GM19328 (cell line): Measurements from ENCODE around the gene HMCES.
A peak's percentile ranks its signal among the peaks of the same experiment; 100 is the strongest.

Source experiments
- ATAC-seq: cut with Tn5 transposase; IDR thresholded peaks from one replicate; pipeline ENCODE4 v1.9.1; 2021; ENCODE audit warnings: mild to moderate bottlenecking, moderate library complexity; ENCODE audit not compliant: unreplicated experiment

The HMCES gene

GRCh38 chr3:129291236-129291886, 12.7 kb downstream of the HMCES start:
- ATAC-seq: no peak

- no peak for ATAC-seq
Measured at GRCh38 chr3:129295286-129295685, 16.6 kb downstream of the HMCES start.

GRCh38 chr3:129304146-129304961, 25.7 kb downstream of the HMCES start:
- no peak for ATAC-seq

DNA sequence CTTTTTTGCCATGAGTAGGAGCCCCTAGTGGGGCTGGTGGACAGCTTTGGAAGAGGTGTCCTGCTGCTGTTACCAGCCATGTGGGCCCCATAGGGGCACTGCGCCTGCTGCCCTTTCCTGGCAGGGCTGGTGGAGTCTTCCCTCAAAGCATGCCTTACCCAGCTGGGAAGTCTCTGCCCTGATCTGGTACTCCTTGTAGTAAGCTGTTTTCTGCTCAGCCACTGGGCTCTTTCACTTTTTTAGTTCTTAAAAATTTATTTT, 26.2 kb downstream of the HMCES start:
- ATAC-seq: no peak

GRCh38 chr3:129305592-129306091, 27.0 kb downstream of the HMCES start:
- peak; percentile 49 for ATAC-seq

- ATAC-seq: no peak
Measured at GRCh38 chr3:129308636-129309035, 30.0 kb downstream of the HMCES start.

DNA sequence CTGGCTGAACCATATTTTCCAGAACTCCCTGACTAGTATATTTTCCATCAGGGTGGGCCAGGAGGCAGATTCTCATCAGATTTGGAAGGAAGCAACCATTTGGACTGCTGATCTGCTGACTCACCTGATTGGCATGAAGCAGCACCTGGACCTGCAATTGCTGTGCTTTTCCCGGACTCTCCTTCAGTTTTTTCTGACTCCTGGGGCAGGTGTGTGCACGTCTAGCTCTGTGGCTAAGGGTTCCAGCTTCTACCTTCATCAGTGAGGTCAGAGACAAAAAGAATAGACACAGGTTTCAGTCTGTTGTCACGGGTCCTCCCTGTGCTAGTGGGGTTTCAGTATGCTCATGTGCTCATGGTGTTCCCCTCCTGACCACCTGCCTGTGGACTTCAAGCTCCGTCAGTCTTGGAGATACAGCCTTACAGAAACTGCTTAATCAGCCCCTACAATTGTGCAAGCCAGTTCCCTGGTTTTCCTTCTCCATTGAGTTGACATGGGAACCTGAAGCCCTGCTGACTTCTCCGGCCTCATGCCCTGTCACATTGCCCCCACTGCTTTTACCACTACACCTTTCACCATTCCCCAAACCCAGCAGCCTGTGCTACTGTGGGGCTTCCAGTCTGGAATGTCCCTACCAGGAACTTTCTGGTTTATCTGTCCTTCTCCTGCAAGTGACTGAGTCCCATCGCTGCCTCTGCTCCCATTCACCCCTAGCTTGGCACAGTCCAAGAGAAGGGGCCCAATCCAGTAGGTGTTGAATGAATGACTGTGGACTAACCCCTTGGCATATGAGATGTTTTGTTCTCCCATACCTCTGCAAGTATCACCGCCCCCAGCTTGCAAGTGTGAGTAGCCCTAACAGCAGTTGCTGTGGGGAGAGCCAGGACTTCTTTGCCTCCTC, 31.7 kb downstream of the HMCES start:
- no peak for ATAC-seq

DNA sequence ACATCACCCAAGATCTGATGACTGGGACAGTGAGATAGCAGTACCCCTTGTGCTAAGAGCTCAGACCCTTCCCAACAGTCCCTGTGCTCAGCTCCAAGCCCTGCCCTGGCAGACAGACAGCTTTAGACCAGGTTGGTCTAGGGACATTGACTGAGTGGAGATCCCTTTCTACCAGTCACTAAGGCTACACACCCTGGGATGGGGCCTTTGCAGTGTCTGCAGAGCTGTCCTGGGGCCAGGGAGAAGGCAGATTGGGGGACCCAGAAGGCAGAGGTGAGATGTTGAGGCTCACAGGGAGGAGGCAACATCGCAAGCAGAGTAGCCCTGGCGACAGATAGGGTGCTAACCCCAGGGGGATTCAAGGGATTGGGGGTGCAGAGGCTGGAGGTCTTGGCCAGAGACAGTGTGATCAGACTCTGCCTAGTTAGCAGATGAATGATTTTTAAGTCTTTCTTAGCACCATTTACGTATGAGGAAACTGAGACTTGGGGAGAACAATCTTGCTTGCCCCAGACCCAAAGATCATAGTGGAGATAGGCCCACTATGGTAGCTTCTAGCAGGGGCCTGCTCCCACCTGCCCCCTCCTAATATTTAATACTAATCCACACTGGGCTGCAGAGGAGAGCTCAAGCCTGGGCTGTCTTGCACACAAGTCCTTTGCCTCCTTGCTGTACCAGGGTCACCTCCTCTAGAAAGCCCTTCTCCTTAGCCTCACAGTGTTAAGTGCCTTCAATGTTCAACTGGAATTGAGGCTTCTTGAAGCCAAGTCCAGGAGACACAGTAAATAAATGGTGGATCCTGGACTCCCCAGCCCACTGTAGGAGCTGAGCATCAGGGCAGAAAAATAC, 32.6 kb downstream of the HMCES start:
- no peak for ATAC-seq

DNA sequence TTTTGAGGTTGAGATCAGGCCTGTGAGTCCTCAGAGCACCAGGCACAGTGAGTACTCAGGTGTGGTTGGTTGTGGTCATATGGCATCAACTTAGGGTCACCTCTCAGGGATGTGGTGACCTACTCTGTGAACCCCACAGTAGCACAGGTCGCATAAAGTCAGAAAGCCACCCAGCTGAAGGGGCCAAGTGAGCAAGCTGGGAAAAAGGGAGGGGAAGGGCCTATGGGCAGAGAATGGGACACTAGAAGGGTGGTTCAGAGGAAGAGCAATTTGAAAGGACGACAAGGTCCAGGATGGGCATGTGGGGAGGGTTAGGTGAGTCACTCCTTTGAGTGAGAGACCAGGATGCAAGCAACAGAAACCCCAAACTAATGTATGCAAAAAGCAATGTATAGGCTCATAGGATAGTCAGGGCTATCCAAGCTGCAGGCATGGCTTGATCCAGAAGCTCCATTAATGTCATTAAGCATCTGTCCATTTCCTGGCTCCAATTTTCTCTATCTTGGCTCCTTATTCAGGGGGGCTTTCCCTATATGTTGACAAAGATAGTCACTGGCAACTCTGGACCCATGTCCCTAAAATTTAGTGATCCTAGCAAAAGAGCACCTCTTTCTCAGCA, 33.5 kb downstream of the HMCES start:
- ATAC-seq: no peak

GRCh38 chr3:129312671-129313414, 34.2 kb downstream of the HMCES start:
- no peak for ATAC-seq

GRCh38 chr3:129313415-129313664, 34.7 kb downstream of the HMCES start:
- ATAC-seq: no peak

- ATAC-seq: no peak
Measured at GRCh38 chr3:129313665-129314385, 35.2 kb downstream of the HMCES start.

- ATAC-seq: no peak
Measured at GRCh38 chr3:129314386-129315222, 35.9 kb downstream of the HMCES start.

DNA sequence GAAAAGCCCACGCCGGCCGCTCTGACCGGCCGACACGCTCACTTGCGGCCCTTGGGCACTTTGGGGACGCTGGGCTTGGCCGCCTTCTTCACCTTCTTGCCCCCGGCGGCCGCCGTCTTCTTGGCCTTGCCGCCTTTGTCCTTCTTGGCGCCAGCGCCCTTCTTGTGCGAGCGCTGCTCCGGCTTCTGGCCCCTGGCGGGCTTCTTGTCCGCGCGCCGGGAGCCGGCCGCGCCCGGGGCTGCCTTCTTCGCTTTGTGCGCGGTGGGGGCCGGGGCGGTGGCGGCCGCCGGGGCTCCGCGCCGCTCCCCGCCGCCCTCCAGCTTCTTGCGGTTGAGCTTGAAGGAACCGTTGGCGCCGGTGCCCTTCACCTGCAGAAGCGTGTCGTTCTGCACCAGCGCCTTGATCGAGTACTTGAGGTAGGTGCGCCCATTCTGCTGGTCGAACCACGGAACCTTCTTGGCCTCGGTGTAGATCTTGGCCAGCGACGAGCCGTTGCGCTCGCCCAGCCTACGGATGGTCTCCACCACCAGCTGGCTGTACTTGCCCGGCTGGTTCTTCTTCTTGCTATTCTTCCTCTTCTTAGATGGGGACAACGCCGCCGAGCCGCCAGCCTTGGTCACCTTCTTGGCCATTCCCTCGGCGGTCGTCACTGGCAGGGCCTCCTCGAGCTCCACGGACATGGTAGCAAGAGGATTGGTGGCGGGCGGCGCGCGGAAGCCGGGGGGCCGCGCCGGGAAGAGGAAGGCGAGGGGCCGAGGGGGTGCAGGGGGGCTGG, 36.7 kb downstream of the HMCES start:
- no peak for ATAC-seq

DNA sequence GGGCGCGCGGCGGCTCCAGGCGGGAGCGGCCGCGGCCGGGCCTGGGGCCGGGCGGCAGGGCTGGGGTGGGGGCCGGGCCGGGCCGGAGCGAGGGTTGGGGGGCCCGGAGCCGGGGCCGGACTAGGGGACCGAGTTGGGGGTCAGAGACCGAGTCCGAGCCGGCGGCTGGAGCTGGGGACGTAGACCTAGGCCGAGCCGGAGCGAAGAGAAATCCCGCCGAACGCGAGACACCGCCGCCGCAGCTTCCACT, 37.3 kb downstream of the HMCES start:
- no peak for ATAC-seq

DNA sequence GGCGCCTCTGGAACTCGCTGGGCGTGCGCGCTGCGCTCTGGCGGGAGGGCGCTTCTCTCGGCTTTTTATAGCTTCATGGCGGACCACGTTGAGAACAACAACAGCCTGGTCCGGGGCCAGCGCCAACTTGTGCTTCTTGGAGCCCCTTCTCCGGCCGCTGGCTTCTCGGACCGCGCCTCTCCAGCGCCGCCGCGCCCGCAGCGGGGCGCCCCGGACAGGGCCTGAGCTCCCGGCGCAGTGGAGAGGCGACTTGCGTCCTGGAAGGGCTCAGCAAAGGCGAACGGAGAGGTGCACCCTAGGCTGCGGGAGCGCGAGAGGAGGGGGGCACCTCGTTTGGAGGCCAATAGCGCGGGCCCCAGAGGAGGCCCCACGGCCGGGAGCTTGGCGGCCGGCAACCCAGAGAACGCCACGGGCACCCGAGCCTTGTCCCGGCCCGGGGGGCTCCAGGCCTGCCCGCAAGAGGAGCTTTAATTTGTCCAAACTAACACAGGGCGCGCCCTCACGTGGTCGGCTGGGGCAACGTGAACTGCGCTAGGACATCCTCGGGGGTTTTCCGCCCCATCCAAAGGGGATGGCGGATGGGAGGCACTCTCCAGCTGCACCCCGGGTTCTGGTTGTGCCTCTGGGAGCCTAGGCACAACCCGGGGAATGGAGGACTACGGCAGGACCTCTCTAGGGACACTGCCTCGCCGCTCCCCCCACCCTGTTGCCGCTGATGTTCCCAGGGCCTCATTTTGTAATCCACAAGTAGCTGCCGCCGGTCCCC, 37.8 kb downstream of the HMCES start:
- ATAC-seq: peak; percentile 47
